Measurements from ENCODE around the gene ZCCHC7. TPM values are rescaled to one million over a fixed set of nuclear protein-coding genes. Genes with fewer than 3 reads are reported as not detected.

ZCCHC7 gene
- total RNA-seq, 2 experiments from 2014 or later: 76.4 to 108 TPM

DNA sequence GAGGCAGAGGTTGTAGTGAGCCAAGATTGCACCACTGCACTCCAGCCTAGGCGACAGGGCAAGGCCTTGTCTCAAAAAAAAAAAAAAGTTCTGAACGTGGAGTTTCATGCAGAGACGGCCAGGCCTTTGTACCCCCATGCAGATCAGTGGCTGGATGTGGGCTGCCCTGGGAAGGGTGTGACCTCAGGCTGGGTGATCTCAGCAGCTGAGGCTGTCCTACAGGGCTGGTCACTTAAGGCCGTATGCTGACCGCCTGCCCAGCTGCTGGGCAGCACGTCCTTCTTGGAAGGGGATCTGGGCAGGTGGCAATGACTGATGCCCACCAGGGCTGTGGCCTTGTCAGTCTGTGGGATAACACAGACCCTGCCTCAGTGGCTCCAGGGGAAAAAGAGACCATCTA is 264.9 kb downstream of the ZCCHC7 start:
- CTCF ChIA-PET (ENCODE audit: unreplicated experiment): no interaction called here
- peaks cover 92% of the 10 kb centered on the region for H3K4me1 ChIP-seq (ENCODE audit: insufficient read depth, low read length, poor library complexity, severe bottlenecking)

DNA sequence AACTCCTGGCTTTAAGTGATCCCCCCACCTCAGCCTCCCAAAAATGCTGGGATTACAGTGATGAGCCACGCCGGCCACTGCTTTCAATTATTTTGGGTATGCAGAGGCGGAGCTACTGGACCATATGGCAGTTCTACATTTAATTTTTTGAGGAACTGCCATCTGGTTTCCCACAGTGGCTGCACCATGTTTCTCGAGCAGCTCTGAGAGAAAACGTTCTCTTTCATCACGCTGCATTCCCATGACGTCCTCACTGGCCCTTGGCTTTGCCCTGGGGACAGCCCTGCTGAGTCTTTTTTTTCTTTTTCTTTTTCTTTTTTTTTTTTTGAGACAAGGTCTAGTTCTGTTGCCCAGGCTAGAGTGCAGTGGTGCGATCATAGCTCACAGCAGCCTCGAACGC is 266.6 kb downstream of the ZCCHC7 start:
- no peak overlapping the region for H3K27ac ChIP-seq (ENCODE audit: low read depth, low read length, poor library complexity, severe bottlenecking)
- no TSS peak for BruUV-seq (replicated peaks)
- peaks cover 3% of the 10 kb centered on the region; the same call in 1 of the 2 replicates for H3K9me3 ChIP-seq (ENCODE audit: low read length)
- H3K9me2 ChIP-seq (ENCODE audit: insufficient read depth, low read length): no peaks in the 10 kb centered on the region
- peak overlapping the region; percentile 8; the same call in 1 of the 2 replicates for H3K4me2 ChIP-seq (ENCODE audit: low read length)
- no peak overlapping the region for H2AFZ ChIP-seq (ENCODE audit: low read length)
- no peak overlapping the region for H3K4me3 ChIP-seq (ENCODE audit: low read depth, low read length, poor library complexity, severe bottlenecking)
- no peak for DNase-seq (ENCODE audit: low spot score)
- H4K20me1 ChIP-seq (ENCODE audit: insufficient read depth, low read length): no peaks in the 10 kb centered on the region
- peaks cover 4% of the 10 kb centered on the region for H3K36me3 ChIP-seq (ENCODE audit: insufficient read depth, low read length)
- H3K79me2 ChIP-seq (ENCODE audit: insufficient read depth, low read depth, low read length): no peaks in the 10 kb centered on the region
- intact Hi-C loops (cut with micrococcal nuclease; ENCODE audit: unreplicated experiment): loop anchor here (1.0 kb wide), 1 partner anchor 12 kb away; no protein-coding TSS in a partner anchor
- TF ChIP-seq, protein P1, sequence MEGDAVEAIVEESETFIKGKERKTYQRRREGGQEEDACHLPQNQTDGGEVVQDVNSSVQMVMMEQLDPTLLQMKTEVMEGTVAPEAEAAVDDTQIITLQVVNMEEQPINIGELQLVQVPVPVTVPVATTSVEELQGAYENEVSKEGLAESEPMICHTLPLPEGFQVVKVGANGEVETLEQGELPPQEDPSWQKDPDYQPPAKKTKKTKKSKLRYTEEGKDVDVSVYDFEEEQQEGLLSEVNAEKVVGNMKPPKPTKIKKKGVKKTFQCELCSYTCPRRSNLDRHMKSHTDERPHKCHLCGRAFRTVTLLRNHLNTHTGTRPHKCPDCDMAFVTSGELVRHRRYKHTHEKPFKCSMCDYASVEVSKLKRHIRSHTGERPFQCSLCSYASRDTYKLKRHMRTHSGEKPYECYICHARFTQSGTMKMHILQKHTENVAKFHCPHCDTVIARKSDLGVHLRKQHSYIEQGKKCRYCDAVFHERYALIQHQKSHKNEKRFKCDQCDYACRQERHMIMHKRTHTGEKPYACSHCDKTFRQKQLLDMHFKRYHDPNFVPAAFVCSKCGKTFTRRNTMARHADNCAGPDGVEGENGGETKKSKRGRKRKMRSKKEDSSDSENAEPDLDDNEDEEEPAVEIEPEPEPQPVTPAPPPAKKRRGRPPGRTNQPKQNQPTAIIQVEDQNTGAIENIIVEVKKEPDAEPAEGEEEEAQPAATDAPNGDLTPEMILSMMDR (conservative IDR thresholded peaks at IDR 0.05; ENCODE audit: low read length): no peak
- no peak for TF ChIP-seq EZH2phosphoT487 (IDR thresholded peaks at IDR 0.05; ENCODE audit: borderline replicate concordance, low read depth, low read length)
- ChIA-PET POLR2A (interaction anchor here (0.6 to 12.9 kb wide), 12 partner anchors 9 to 1611 kb away, joined by 3 to 170 read pairs (median 5); no protein-coding TSS in a partner anchor), CTCF (ENCODE audit: unreplicated experiment) (interaction anchor here (0.7 to 1.1 kb wide), 5 partner anchors 12 to 24 kb away, joined by 3 to 4 read pairs (median 3); no protein-coding TSS in a partner anchor)
- H3K4me1 ChIP-seq (ENCODE audit: insufficient read depth, low read length, poor library complexity, severe bottlenecking): peaks cover 92% of the 10 kb centered on the region

More for the DNA sequence above, 264.9 kb downstream of the ZCCHC7 start:
- peak overlapping the region; percentile 49 for H3K27ac ChIP-seq (ENCODE audit: low read depth, low read length, poor library complexity, severe bottlenecking)
- H3K9me3 ChIP-seq (ENCODE audit: low read length): peaks cover 5% of the 10 kb centered on the region; the same call in 1 of the 2 replicates
- H2AFZ ChIP-seq (ENCODE audit: low read length): peak overlapping the region; percentile 28; the same call in 1 of the 2 replicates
- peaks cover 7% of the 10 kb centered on the region for H3K36me3 ChIP-seq (ENCODE audit: insufficient read depth, low read length)
- no peaks in the 10 kb centered on the region for H3K9me2 ChIP-seq (ENCODE audit: insufficient read depth, low read length)
- TF ChIP-seq, protein P1 (conservative IDR thresholded peaks at IDR 0.05; ENCODE audit: low read length): no peak
- intact Hi-C loops (cut with micrococcal nuclease; ENCODE audit: unreplicated experiment): no loop called here
- DNase-seq (ENCODE audit: low spot score): no peak
- no peaks in the 10 kb centered on the region for H4K20me1 ChIP-seq (ENCODE audit: insufficient read depth, low read length)
- no TSS peak for BruUV-seq (replicated peaks)
- H3K4me2 ChIP-seq (ENCODE audit: low read length): peak overlapping the region; percentile 24; the same call in 1 of the 2 replicates
- no peak overlapping the region for H3K4me3 ChIP-seq (ENCODE audit: low read depth, low read length, poor library complexity, severe bottlenecking)
- no peaks in the 10 kb centered on the region for H3K79me2 ChIP-seq (ENCODE audit: insufficient read depth, low read depth, low read length)
- POLR2A ChIA-PET: interaction anchor here (0.6 to 12.9 kb wide), 9 partner anchors 13 to 83 kb away, joined by 3 to 170 read pairs (median 4); no protein-coding TSS in a partner anchor

DNA sequence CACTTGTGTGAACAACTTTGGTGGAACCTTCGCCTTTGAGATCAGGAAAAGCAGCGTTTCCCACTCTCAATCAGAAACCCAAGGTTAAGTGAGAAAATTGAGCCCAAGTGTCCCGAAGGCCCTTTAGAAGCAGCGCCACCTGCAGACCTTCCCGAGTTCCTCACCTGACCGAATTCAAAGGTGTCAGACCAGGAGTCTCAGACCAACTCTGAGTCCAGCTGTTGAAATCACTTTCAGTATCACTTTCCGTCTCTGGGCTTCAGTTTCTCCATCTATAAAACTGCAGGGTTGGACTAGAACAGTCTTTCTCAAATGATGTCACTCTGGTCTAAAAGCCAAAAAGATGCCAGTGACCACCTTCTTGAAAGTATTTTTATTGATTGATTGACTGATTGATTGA is 270.4 kb downstream of the ZCCHC7 start:
- intact Hi-C loops (cut with micrococcal nuclease; ENCODE audit: unreplicated experiment): no loop called here
- H2AFZ ChIP-seq (ENCODE audit: low read length): peak overlapping the region; percentile 30; the same call in 1 of the 2 replicates
- no peaks in the 10 kb centered on the region for H4K20me1 ChIP-seq (ENCODE audit: insufficient read depth, low read length)
- H3K27ac ChIP-seq (ENCODE audit: low read depth, low read length, poor library complexity, severe bottlenecking): peak overlapping the region; percentile 46
- H3K4me2 ChIP-seq (ENCODE audit: low read length): peak overlapping the region; percentile 50
- no peaks in the 10 kb centered on the region for H3K9me3 ChIP-seq (ENCODE audit: low read length)
- no TSS peak for BruUV-seq (replicated peaks)
- peaks cover 82% of the 10 kb centered on the region for H3K4me1 ChIP-seq (ENCODE audit: insufficient read depth, low read length, poor library complexity, severe bottlenecking)
- DNase-seq (ENCODE audit: low spot score): peak; percentile 92
- H3K9me2 ChIP-seq (ENCODE audit: insufficient read depth, low read length): no peaks in the 10 kb centered on the region
- H3K36me3 ChIP-seq (ENCODE audit: insufficient read depth, low read length): no peaks in the 10 kb centered on the region
- H3K4me3 ChIP-seq (ENCODE audit: low read depth, low read length, poor library complexity, severe bottlenecking): no peak overlapping the region
- TF ChIP-seq EZH2phosphoT487 (IDR thresholded peaks at IDR 0.05; ENCODE audit: borderline replicate concordance, low read depth, low read length): no peak
- TF ChIP-seq, protein P1 (conservative IDR thresholded peaks at IDR 0.05; ENCODE audit: low read length): peak; percentile 96
- ChIA-PET POLR2A (interaction anchor here (12.9 kb wide), 1 partner anchor 18 kb away, joined by 170 read pairs; no protein-coding TSS in a partner anchor), CTCF (ENCODE audit: unreplicated experiment) (interaction anchor here (1.8 kb wide), 1 partner anchor 21 kb away, joined by 4 read pairs; no protein-coding TSS in a partner anchor)
- H3K79me2 ChIP-seq (ENCODE audit: insufficient read depth, low read depth, low read length): no peaks in the 10 kb centered on the region

Measured in OCI-LY7 (cell line).